Fibroblast of lung (primary cell): ENCODE results near the gene ZNF124.

ENCODE experiments used
- CTCF ChIP-seq, 2 donors: IDR thresholded peaks in 1 of 2; conservative IDR thresholded peaks in 1 of 2; 1 replicate in 1 of 2; 2 replicates in 1 of 2; pipeline ENCODE4 v1.5.1; 2011 to 2012; ENCODE audit warnings: low read length in 2 of 2, control low read depth in 1 of 2, inconsistent platforms in 1 of 2, low read depth in 1 of 2, mild to moderate bottlenecking in 1 of 2
- EZH2 ChIP-seq: IDR thresholded peaks from 2 replicates; pipeline ENCODE4 v1.5.1; 2012; ENCODE audit warnings: low read length, control low read depth, mild to moderate bottlenecking; ENCODE audit errors: missing control alignments

GRCh38 chr1:247118946-247119446 is 52.8 kb downstream of the ZNF124 start:
- peak in 1 of 2 donors; percentile 26 for TF ChIP-seq CTCF (conservative IDR thresholded peaks at IDR 0.05 in 1 of 2, IDR thresholded peaks at IDR 0.05 in 1 of 2; ENCODE audit: low read depth in 1 of 2, low read length in 2 of 2)
- no peak for TF ChIP-seq EZH2
